Vagina (tissue), 2 donors: ENCODE data around the gene TUBGCP2. TPM values are rescaled to one million over a fixed set of nuclear protein-coding genes. Genes with fewer than 3 reads are reported as not detected.
"Not testable (repeated sequence)": the region's sequence is repeated elsewhere in the genome, so short reads cannot be mapped to it uniquely, and the experiment has no call there.

Experiments
- DNase-seq, 2 donors: peaks; one replicate each; pipeline ENCODE4 v3.0.0-alpha.2; 2017; ENCODE audit errors: extremely low spot score in 2 of 2
- H3K27ac ChIP-seq: fragments of 200-600 bp; sonication (generic); one replicate; pipeline ENCODE4 v1.5.1; 2019
- H3K27me3 ChIP-seq: fragments of 200-600 bp; sonication (generic); one replicate; pipeline ENCODE4 v1.5.1; 2019
- H3K36me3 ChIP-seq, 2 donors: fragments of 200-600 bp; sonication (generic); one replicate each; pipeline ENCODE4 v1.5.1; 2017 to 2019
- H3K4me1 ChIP-seq: fragments of 200-600 bp; sonication (generic); one replicate; pipeline ENCODE4 v1.5.1; 2019
- H3K4me3 ChIP-seq, 2 donors: fragments of 200-600 bp; sonication (generic); 1 replicate in 1 of 2; 2 replicates in 1 of 2; pipeline ENCODE4 v1.5.1; 2016 to 2019
- H3K9me3 ChIP-seq: fragments of 200-600 bp; sonication (generic); one replicate; pipeline ENCODE4 v1.5.1; 2019
- POLR2A ChIP-seq, 2 donors: fragments of 450-650 bp; IDR thresholded peaks; one replicate each; pipeline ENCODE4 v1.6.1; 2017; ENCODE audit warnings: antibody characterized with exemption in 2 of 2, mild to moderate bottlenecking in 2 of 2, moderate library complexity in 2 of 2
- POLR2AphosphoS5 ChIP-seq, 2 donors: sonication (generic); formaldehyde crosslinking; IDR thresholded peaks; one replicate each; pipeline ENCODE4 v1.9.0; 2017; ENCODE audit warnings: antibody characterized with exemption in 2 of 2, mild to moderate bottlenecking in 2 of 2, low read depth in 1 of 2; ENCODE audit not compliant: insufficient read depth in 1 of 2
- intact Hi-C: fragments of 100-400 bp; cut with DNase I; formaldehyde crosslinking; loops from one replicate; pipeline ENCODE4 v1.15.1; 2023
- total RNA-seq: library from RNA; depleted of rRNA; stranded (reverse); fragments of >200 nt; gene quantifications from one replicate; pipeline ENCODE4 v1.2.3, GENCODE V29; 2016
- TF ChIP-seq, protein P1 (sequence below), 3 experiments: fragments of 450-650 bp in 2 of 3; fragments of 200-600 bp in 1 of 3; sonication (generic) in 1 of 3; IDR thresholded peaks; one replicate each; pipeline ENCODE4 v1.5.1; 2017 to 2019; ENCODE audit warnings: antibody characterized with exemption in 3 of 3, mild to moderate bottlenecking in 2 of 3, moderate library complexity in 2 of 3

The TUBGCP2 gene
- total RNA-seq, 1 donor from 2014 or later = 41.7 TPM

DNA sequence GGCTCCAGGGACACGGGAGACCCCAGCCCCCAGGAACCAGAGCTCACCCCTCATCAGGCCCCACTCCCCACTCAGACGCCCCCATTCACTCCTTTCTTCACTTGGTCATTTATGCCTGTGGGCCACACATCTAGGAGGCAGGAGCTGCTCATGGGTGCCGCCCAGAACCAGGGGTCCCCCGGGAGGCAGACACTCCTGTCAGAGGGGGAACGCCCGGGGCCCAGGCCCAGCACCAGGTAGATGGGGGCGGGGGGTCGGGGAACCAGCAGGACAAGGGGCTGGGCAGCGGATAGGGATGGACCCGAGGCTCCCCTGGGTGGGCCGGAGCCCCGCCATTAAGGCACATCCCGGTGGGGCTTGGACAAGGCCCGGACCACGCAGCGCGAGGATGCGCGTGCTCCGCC, 16.2 kb upstream of the TUBGCP2 start:
- TF ChIP-seq POLR2AphosphoS5 (IDR thresholded peaks at IDR 0.05; ENCODE audit: insufficient read depth in 1 of 2, low read depth in 1 of 2) = no peak
- TF ChIP-seq POLR2A (IDR thresholded peaks at IDR 0.05) = no peak
- TF ChIP-seq, protein P1, sequence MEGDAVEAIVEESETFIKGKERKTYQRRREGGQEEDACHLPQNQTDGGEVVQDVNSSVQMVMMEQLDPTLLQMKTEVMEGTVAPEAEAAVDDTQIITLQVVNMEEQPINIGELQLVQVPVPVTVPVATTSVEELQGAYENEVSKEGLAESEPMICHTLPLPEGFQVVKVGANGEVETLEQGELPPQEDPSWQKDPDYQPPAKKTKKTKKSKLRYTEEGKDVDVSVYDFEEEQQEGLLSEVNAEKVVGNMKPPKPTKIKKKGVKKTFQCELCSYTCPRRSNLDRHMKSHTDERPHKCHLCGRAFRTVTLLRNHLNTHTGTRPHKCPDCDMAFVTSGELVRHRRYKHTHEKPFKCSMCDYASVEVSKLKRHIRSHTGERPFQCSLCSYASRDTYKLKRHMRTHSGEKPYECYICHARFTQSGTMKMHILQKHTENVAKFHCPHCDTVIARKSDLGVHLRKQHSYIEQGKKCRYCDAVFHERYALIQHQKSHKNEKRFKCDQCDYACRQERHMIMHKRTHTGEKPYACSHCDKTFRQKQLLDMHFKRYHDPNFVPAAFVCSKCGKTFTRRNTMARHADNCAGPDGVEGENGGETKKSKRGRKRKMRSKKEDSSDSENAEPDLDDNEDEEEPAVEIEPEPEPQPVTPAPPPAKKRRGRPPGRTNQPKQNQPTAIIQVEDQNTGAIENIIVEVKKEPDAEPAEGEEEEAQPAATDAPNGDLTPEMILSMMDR (IDR thresholded peaks at IDR 0.05) = no peak
- intact Hi-C loops = no loop called here
- Histone ChIP-seq H3K27ac (no peak overlapping the region), H3K36me3 (no peaks in the 10 kb centered on the region), H3K4me3 (peak overlapping the region in 1 of 2 donors; percentile 27), H3K4me1 (peaks cover 22% of the 10 kb centered on the region), H3K9me3 (no peaks in the 10 kb centered on the region), H3K27me3 (peaks cover 25% of the 10 kb centered on the region)
- DNase-seq = no peak

DNA sequence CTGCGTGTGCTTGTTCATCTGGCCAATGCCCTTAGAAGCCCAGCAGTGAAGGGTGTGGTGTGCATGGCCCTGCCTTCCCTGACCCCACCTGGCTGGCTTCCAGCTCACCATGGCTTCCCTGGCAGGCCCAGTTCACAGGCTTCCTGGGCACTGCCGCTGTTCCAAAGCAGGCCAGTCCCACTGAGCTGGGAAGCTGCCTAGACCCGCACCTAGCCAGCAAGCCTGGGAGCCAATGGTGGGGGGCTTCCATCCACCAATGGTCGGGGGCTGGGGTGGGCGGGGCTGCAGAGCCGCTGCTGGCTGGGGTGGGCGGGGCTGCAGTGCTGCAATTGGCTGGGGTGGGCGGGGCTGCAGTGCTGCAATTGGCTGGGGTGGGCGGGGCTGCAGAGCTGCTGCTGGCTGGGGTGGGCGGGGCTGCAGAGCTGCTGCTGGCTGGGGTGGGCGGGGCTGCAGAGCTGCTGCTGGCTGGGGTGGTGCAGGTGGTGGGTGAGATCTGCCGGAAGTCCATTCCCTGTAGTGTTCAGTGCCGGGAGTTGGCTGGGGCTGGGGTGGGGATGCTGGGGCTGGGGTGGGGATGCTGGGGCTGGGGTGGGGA, 15.6 kb upstream of the TUBGCP2 start:
- H3K36me3 ChIP-seq = no peaks in the 10 kb centered on the region
- DNase-seq = no peak
- peaks cover 16% of the 10 kb centered on the region for H3K4me1 ChIP-seq
- intact Hi-C loops = no loop called here
- peaks cover 25% of the 10 kb centered on the region for H3K27me3 ChIP-seq
- TF ChIP-seq, protein P1 (IDR thresholded peaks at IDR 0.05) = no peak
- TF ChIP-seq POLR2A (IDR thresholded peaks at IDR 0.05) = no peak
- TF ChIP-seq POLR2AphosphoS5 (IDR thresholded peaks at IDR 0.05; ENCODE audit: insufficient read depth in 1 of 2, low read depth in 1 of 2) = no peak
- no peak overlapping the region for H3K4me3 ChIP-seq
- no peak overlapping the region for H3K27ac ChIP-seq
- no peaks in the 10 kb centered on the region for H3K9me3 ChIP-seq

DNA sequence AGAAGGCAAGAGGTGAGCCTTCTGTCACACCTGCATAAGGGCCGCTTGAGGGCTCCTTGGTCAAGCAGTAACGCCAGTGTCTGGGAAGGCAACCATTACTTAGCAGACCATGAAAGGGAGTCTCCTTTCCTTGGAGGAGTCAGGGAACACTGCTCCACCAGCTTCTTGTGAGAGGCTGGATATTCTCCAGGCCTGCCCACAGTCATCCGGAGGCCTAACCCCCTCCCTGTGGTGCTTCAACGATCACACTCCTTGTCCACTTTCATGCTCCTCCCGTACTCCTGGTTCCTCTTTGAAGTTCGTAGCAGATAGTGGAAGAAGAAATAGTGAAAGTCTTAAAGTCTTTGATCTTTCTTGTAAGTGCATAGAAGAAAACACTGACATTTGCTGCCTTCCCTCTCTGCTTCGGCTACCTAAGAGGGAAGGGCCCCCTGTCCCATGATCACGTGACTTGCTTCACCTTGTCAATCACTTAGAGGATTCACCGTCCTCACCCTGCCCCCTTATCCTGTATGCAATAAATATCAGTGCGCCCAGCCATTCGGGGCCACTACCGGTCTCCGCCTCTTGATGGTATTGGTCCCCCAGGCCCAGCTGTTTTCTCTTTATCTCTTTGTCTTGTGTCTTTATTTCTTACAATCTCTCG, 13.5 kb upstream of the TUBGCP2 start:
- H3K4me1 ChIP-seq = peaks cover 22% of the 10 kb centered on the region
- H3K4me3 ChIP-seq = not testable (repeated sequence)

DNA sequence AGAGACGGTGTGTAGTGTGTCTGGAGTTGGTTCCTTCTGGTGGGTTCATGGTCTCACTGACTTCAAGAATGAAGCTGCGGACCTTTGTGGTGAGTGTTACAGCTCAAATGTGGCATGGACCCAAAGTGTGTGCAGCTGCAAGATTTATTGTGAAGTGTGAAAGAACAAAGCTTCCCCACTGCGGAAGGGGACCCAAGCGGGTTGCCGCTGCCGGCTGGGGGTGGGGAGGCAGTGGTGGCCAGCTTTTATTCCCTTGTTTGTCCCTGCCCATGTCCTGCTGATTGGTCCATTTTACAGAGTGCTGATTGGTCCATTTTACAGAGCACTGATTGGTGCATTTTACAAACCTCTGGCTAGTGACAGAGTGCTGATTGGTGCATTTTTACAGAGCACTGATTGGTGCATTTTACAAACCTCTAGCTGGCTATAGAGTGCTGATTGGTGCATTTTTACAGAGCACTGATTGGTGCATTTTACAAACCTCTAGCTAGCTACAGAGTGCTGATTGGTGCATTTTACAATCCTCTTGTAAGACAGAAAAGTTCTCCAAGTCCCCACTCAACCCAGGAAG, 12.3 kb upstream of the TUBGCP2 start:
- DNase-seq, H3K27ac ChIP-seq, intact Hi-C loops, H3K27me3 ChIP-seq, H3K36me3 ChIP-seq, H3K9me3 ChIP-seq, H3K4me3 ChIP-seq: not testable (repeated sequence)
- H3K4me1 ChIP-seq = peaks cover 17% of the 10 kb centered on the region

More for the DNA sequence above, 13.5 kb upstream of the TUBGCP2 start:
- H3K36me3 ChIP-seq, DNase-seq, H3K9me3 ChIP-seq, intact Hi-C loops, H3K27ac ChIP-seq: not testable (repeated sequence)
- H3K27me3 ChIP-seq = peaks cover 13% of the 10 kb centered on the region

DNA sequence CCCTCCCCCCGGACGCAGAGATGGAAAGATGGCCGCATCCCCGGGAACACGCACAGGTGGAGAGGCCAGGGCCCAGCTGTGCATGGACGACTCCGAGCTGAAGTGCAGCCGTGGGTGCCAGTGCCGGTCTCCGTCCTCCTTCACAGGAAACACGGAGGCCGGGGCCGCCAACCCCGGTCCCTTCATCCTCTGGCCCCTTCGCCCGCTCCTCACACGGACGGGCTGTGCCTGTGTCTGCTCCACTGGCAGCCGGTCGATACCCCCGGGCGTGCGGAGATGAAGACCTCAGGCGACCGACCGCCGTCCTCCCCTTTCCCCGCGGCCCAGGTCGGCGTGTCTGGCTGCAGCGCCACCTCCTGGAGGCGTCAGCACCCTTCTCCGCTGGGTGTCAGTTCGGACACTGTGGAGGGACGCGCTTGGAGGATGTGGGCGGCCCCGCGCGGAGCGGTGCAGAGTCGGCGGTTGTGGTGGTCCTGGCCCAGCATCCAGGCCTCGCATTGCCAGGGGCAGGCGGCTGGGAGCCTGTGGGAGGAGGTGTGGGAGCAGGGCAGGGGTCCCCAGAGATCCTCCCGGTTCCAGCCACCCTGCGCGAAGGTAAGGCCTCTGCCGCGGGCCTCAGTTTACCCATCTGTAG, 9.9 kb upstream of the TUBGCP2 start:
- Histone ChIP-seq H3K27ac (no peak overlapping the region), H3K27me3 (no peaks in the 10 kb centered on the region), H3K9me3 (no peaks in the 10 kb centered on the region), H3K36me3 (no peaks in the 10 kb centered on the region), H3K4me1 (peaks cover 6% of the 10 kb centered on the region), H3K4me3 (peak overlapping the region in 1 of 2 donors; percentile 9)
- no peak for DNase-seq
- TF ChIP-seq, protein P1 (IDR thresholded peaks at IDR 0.05) = peak; percentile 22 to 49 (median 41)
- no peak for TF ChIP-seq POLR2AphosphoS5 (IDR thresholded peaks at IDR 0.05; ENCODE audit: insufficient read depth in 1 of 2, low read depth in 1 of 2)
- TF ChIP-seq POLR2A (IDR thresholded peaks at IDR 0.05) = no peak
- intact Hi-C loops = no loop called here

DNA sequence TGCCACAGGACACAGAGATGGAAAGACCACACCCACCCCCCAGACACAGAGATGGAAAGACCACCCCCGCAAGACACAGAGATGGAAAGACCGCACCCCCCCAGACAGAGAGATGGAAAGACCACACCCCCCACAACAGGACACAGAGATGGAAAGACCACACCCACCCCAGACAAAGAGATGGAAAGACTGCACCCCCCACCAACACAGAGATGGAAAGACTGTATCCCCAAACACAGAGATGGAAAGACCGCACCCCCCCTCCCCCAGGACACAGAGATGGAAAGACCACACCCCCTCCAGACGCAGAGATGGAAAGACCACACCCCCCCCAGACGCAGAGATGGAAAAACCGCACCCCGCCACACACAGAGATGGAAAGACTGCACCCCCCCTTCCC, 8.1 kb upstream of the TUBGCP2 start:
- intact Hi-C loops = no loop called here
- Histone ChIP-seq H3K27ac (no peak overlapping the region), H3K9me3 (no peaks in the 10 kb centered on the region), H3K4me1 (peaks cover 6% of the 10 kb centered on the region), H3K4me3 (no peak overlapping the region), H3K36me3 (peaks cover 0 to 5% of the 10 kb centered on the region in 2 donors), H3K27me3 (no peaks in the 10 kb centered on the region)
- no peak for DNase-seq
- TF ChIP-seq, protein P1 (IDR thresholded peaks at IDR 0.05) = no peak
- no peak for TF ChIP-seq POLR2AphosphoS5 (IDR thresholded peaks at IDR 0.05; ENCODE audit: insufficient read depth in 1 of 2, low read depth in 1 of 2)
- no peak for TF ChIP-seq POLR2A (IDR thresholded peaks at IDR 0.05)
